ENCODE data around the gene CECR2. TPM values are rescaled to one million over a fixed set of nuclear protein-coding genes. Genes with fewer than 3 reads are reported as not detected.

The CECR2 gene
- total and polyA plus RNA-seq, 2 of the 8 experiments (the other 6 are each of a cell fraction or from before 2014, with no cell fraction given) = 18.3 to 123 TPM

- H3K27me3 ChIP-seq (replicated peaks in 1 of 4; ENCODE audit: control insufficient read depth in 3 of 4, extremely low read depth in 1 of 4, insufficient read depth in 3 of 4, low read length in 3 of 4) = no peaks in the 10 kb centered on the region
- no peak overlapping the region; a peak in 1 of 7 replicates for H3K9ac ChIP-seq (replicated peaks in 1 of 4; ENCODE audit: extremely low read depth in 1 of 4, low read depth in 3 of 4, low read length in 3 of 4)
- H2BK20ac ChIP-seq (ENCODE audit: low read length) = no peak overlapping the region
- POLR2A ChIA-PET (ENCODE audit: partially characterized antibody) = interaction anchor here (1.0 kb wide), 1 partner anchor 11 kb away, joined by 3 read pairs; no protein-coding TSS in a partner anchor
- CTCF ChIA-PET (ENCODE audit: partially characterized antibody) = interaction anchor here (2.4 kb wide), 1 partner anchor 29 kb away, joined by 8 read pairs; no protein-coding TSS in a partner anchor
- H2BK5ac ChIP-seq (ENCODE audit: low read depth, low read length) = no peak overlapping the region
- H3K36me3 ChIP-seq (ENCODE audit: control insufficient read depth in 2 of 4, insufficient read depth in 4 of 4, low read length in 3 of 4) = peaks cover 0 to 5% (median 0%) of the 10 kb centered on the region in 4 experiments; a peak in 2 of 8 replicates
- no peak overlapping the region for H3K56ac ChIP-seq (replicated peaks; ENCODE audit: insufficient read length, low read depth, low read length)
- peaks cover 25 to 46% of the 10 kb centered on the region in 2 experiments for H4K20me1 ChIP-seq (replicated peaks in 1 of 2; ENCODE audit: control insufficient read depth in 1 of 2, insufficient read depth in 2 of 2, low read length in 2 of 2)
- no peak overlapping the region for H4K8ac ChIP-seq (ENCODE audit: extremely low read depth, insufficient read depth, low read length)
- no peaks in the 10 kb centered on the region for H3K23me2 ChIP-seq (ENCODE audit: low read depth, low read length)
- H2AFZ ChIP-seq (ENCODE audit: low read length) = no peak overlapping the region
- no peak overlapping the region for H2BK15ac ChIP-seq (ENCODE audit: low read length)
- H3K4me1 ChIP-seq (replicated peaks in 1 of 4; ENCODE audit: control insufficient read depth in 3 of 4, insufficient read depth in 4 of 4, low read length in 3 of 4) = peaks cover 4 to 15% (median 13%) of the 10 kb centered on the region in 4 experiments; a peak in 6 of 7 replicates
- H3K9me3 ChIP-seq (ENCODE audit: insufficient read depth in 2 of 2, low read depth in 1 of 2, low read length in 1 of 2) = no peaks in the 10 kb centered on the region
- no peak overlapping the region for H3K23ac ChIP-seq (ENCODE audit: insufficient read length)
- H3K79me2 ChIP-seq (ENCODE audit: control insufficient read depth in 1 of 2, insufficient read depth in 2 of 2, low read length in 2 of 2) = peaks cover 76 to 100% of the 10 kb centered on the region in 2 experiments
- no peak overlapping the region for H2BK120ac ChIP-seq (replicated peaks; ENCODE audit: low read depth, low read length)
- no peak overlapping the region for H3K14ac ChIP-seq (ENCODE audit: insufficient read length)
- no peak overlapping the region for H3K4me3 ChIP-seq (ENCODE audit: extremely low read depth in 1 of 4, insufficient read depth in 2 of 4, low read depth in 3 of 4, low read length in 4 of 4)
- H4K91ac ChIP-seq (replicated peaks; ENCODE audit: insufficient read length, low read length) = no peak overlapping the region
- H3K79me1 ChIP-seq (ENCODE audit: low read depth, low read length) = peaks cover 8% of the 10 kb centered on the region; the same call in 1 of the 2 replicates
- DNase-seq (ENCODE audit: low read depth in 1 of 2, low spot score in 2 of 2) (no peak), FAIRE-seq (no peak)
- H3K4me2 ChIP-seq (ENCODE audit: insufficient read depth in 1 of 2, low read depth in 2 of 2, low read length in 2 of 2) = no peak overlapping the region
- no peak overlapping the region for H3K27ac ChIP-seq (ENCODE audit: low read depth, low read length)
- no peak overlapping the region for H2AK5ac ChIP-seq (ENCODE audit: low read depth, low read length)
- no peak overlapping the region for H3K18ac ChIP-seq (ENCODE audit: extremely low read depth, low read length)
- H4K5ac ChIP-seq (ENCODE audit: insufficient read length, low read depth, low read length) = no peak overlapping the region
- H2BK12ac ChIP-seq (ENCODE audit: low read depth, low read length) = no peak overlapping the region
- H3K4ac ChIP-seq (replicated peaks; ENCODE audit: insufficient read length, low read depth, low read length) = no peak overlapping the region
- 90% methylated on average over 5 of the region's 5 CpGs; no CpG with 5 or more reads in 1 of the 2 experiments for WGBS, 2 experiments (ENCODE audit: extremely low coverage in 1 of 2, insufficient coverage in 1 of 2, insufficient read length in 1 of 2, insufficient replicate concordance in 2 of 2, low coverage in 1 of 2, low lambda C conversion rate in 2 of 2, missing lambda C conversion rate in 1 of 2)
- no peak for TF ChIP-seq SRF (IDR thresholded peaks at IDR 0.05; ENCODE audit: low read depth, low read length)
- no peak for TF ChIP-seq ASH2L (IDR thresholded peaks at IDR 0.05; ENCODE audit: low read length)
- TF ChIP-seq CREB1 (IDR thresholded peaks at IDR 0.05) = no peak
- no peak for TF ChIP-seq POU5F1 (IDR thresholded peaks at IDR 0.05; ENCODE audit: low read depth, low read length)
- no peak for TF ChIP-seq RAD21 (IDR thresholded peaks at IDR 0.05 in 1 of 2, conservative IDR thresholded peaks at IDR 0.05 in 1 of 2; ENCODE audit: low read depth in 2 of 2, low read length in 2 of 2)
- TF ChIP-seq SP4 (IDR thresholded peaks at IDR 0.05; ENCODE audit: low read length) = no peak
- no peak for TF ChIP-seq SIRT6 (IDR thresholded peaks at IDR 0.05; ENCODE audit: low read length)
- TF ChIP-seq BRCA1 (IDR thresholded peaks at IDR 0.05; ENCODE audit: low read depth, low read length) = no peak
- TF ChIP-seq NANOG (IDR thresholded peaks at IDR 0.05; ENCODE audit: insufficient read depth, low read depth, low read length, poor library complexity, severe bottlenecking) = no peak
Observed at GRCh38 chr22:17390087-17390486, 20.8 kb downstream of the CECR2 start.
